ENCODE results near the gene PDE10A. TPM values are rescaled to one million over a fixed set of nuclear protein-coding genes. Genes with fewer than 3 reads are reported as not detected.

The PDE10A gene
- total and polyA plus RNA-seq, 4 donors = 1.0 to 6.2 (median 3.0) TPM

GRCh38 chr6:165656581-165657324, 6.3 kb downstream of the PDE10A start:
- TF ChIP-seq, protein P1, sequence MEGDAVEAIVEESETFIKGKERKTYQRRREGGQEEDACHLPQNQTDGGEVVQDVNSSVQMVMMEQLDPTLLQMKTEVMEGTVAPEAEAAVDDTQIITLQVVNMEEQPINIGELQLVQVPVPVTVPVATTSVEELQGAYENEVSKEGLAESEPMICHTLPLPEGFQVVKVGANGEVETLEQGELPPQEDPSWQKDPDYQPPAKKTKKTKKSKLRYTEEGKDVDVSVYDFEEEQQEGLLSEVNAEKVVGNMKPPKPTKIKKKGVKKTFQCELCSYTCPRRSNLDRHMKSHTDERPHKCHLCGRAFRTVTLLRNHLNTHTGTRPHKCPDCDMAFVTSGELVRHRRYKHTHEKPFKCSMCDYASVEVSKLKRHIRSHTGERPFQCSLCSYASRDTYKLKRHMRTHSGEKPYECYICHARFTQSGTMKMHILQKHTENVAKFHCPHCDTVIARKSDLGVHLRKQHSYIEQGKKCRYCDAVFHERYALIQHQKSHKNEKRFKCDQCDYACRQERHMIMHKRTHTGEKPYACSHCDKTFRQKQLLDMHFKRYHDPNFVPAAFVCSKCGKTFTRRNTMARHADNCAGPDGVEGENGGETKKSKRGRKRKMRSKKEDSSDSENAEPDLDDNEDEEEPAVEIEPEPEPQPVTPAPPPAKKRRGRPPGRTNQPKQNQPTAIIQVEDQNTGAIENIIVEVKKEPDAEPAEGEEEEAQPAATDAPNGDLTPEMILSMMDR (IDR thresholded peaks at IDR 0.05; ENCODE audit: control extremely low read depth, extremely low read depth) = no peak
- DNase-seq = no peak
- 88 to 91% methylated on average over 8 of the region's 8 CpGs for WGBS, 2 donors
- Histone ChIP-seq H3K27ac (ENCODE audit: low read depth in 1 of 2, low read length in 1 of 2) (no peak overlapping the region), H3K9ac (ENCODE audit: insufficient read depth in 1 of 2, low read length in 2 of 2) (no peak overlapping the region), H3K4me3 (no peak overlapping the region), H3K27me3 (ENCODE audit: control insufficient read depth in 3 of 3, insufficient read depth in 3 of 3, low read length in 2 of 3) (peaks cover 0 to 21% (median 9%) of the 10 kb centered on the region in 3 donors), H3K36me3 (ENCODE audit: control insufficient read depth in 4 of 4, insufficient read depth in 4 of 4, low read length in 4 of 4) (peaks cover 0 to 2% (median 0%) of the 10 kb centered on the region in 4 donors), H3K4me1 (ENCODE audit: control insufficient read depth in 5 of 5, insufficient read depth in 5 of 5, low read length in 5 of 5) (peaks cover 0 to 16% (median 0%) of the 10 kb centered on the region in 5 donors), H3K9me3 (ENCODE audit: control insufficient read depth in 4 of 4, insufficient read depth in 3 of 4, low read length in 3 of 4) (no peaks in the 10 kb centered on the region)
- no peak for ATAC-seq (ENCODE audit: insufficient read depth, low FRiP score)

DNA sequence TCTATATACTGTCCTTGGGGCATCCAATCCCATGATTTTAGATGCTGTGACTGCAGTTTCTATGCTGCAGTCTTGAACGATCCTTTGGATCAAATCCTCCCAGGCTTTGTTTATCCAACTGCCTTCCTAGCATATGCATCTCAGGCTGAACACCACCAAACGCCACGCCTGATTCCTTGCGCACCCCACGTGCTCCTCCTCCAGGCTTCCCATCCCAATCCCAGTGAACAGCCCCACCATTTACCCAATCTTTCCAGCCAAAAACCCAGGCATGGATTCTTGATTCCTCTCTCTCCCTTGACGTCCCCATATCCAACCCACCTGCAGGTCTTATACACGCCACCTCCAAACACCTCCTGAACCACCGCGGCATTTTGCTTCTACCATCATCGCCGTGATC, 7.8 kb downstream of the PDE10A start:
- peaks cover 0 to 18% (median 2%) of the 10 kb centered on the region in 5 donors for H3K4me1 ChIP-seq (ENCODE audit: control insufficient read depth in 5 of 5, insufficient read depth in 5 of 5, low read length in 5 of 5)
- H3K9ac ChIP-seq (ENCODE audit: insufficient read depth in 1 of 2, low read length in 2 of 2) = no peak overlapping the region
- TF ChIP-seq, protein P1 (IDR thresholded peaks at IDR 0.05; ENCODE audit: control extremely low read depth, extremely low read depth) = no peak
- H3K27ac ChIP-seq (ENCODE audit: low read depth in 1 of 2, low read length in 1 of 2) = no peak overlapping the region
- H3K36me3 ChIP-seq (ENCODE audit: control insufficient read depth in 4 of 4, insufficient read depth in 4 of 4, low read length in 4 of 4) = peaks cover 0 to 2% (median 0%) of the 10 kb centered on the region in 4 donors
- 94 to 95% methylated on average over 11 of the region's 11 CpGs for WGBS, 2 donors
- H3K27me3 ChIP-seq (ENCODE audit: control insufficient read depth in 3 of 3, insufficient read depth in 3 of 3, low read length in 2 of 3) = peaks cover 0 to 17% (median 0%) of the 10 kb centered on the region in 3 donors
- no peak for DNase-seq
- no peak for ATAC-seq (ENCODE audit: insufficient read depth, low FRiP score)
- no peak overlapping the region for H3K4me3 ChIP-seq
- H3K9me3 ChIP-seq (ENCODE audit: control insufficient read depth in 4 of 4, insufficient read depth in 3 of 4, low read length in 3 of 4) = no peaks in the 10 kb centered on the region

GRCh38 chr6:165654144-165654543, 8.9 kb downstream of the PDE10A start:
- ATAC-seq (ENCODE audit: insufficient read depth, low FRiP score) = no peak

More at GRCh38 chr6:165654144-165654543, 8.9 kb downstream of the PDE10A start:
- 93 to 96% methylated on average over 9 of the region's 9 CpGs for WGBS, 2 donors
- DNase-seq = no peak
- TF ChIP-seq, protein P1 (IDR thresholded peaks at IDR 0.05; ENCODE audit: control extremely low read depth, extremely low read depth) = no peak
- Histone ChIP-seq H3K4me1 (ENCODE audit: control insufficient read depth in 5 of 5, insufficient read depth in 5 of 5, low read length in 5 of 5) (peaks cover 0 to 21% (median under 1%) of the 10 kb centered on the region in 5 donors), H3K36me3 (ENCODE audit: control insufficient read depth in 4 of 4, insufficient read depth in 4 of 4, low read length in 4 of 4) (peaks cover 0 to 2% (median 0%) of the 10 kb centered on the region in 4 donors), H3K9ac (ENCODE audit: insufficient read depth in 1 of 2, low read length in 2 of 2) (no peak overlapping the region), H3K4me3 (no peak overlapping the region), H3K27ac (ENCODE audit: low read depth in 1 of 2, low read length in 1 of 2) (no peak overlapping the region), H3K9me3 (ENCODE audit: control insufficient read depth in 4 of 4, insufficient read depth in 3 of 4, low read length in 3 of 4) (no peaks in the 10 kb centered on the region), H3K27me3 (ENCODE audit: control insufficient read depth in 3 of 3, insufficient read depth in 3 of 3, low read length in 2 of 3) (peaks cover 0 to 12% (median 0%) of the 10 kb centered on the region in 3 donors)
